ENCODE measurements around the gene PDZRN3. TPM values are rescaled to one million over a fixed set of nuclear protein-coding genes. Genes with fewer than 3 reads are reported as not detected.
A peak's percentile ranks its signal among the peaks of the same experiment; 100 is the strongest.
"Not testable (repeated sequence)": the region's sequence is repeated elsewhere in the genome, so short reads cannot be mapped to it uniquely, and the experiment has no call there.

PDZRN3 gene
- total RNA-seq, 2 donors from 2014 or later = 30.8 to 60.6 TPM

DNA sequence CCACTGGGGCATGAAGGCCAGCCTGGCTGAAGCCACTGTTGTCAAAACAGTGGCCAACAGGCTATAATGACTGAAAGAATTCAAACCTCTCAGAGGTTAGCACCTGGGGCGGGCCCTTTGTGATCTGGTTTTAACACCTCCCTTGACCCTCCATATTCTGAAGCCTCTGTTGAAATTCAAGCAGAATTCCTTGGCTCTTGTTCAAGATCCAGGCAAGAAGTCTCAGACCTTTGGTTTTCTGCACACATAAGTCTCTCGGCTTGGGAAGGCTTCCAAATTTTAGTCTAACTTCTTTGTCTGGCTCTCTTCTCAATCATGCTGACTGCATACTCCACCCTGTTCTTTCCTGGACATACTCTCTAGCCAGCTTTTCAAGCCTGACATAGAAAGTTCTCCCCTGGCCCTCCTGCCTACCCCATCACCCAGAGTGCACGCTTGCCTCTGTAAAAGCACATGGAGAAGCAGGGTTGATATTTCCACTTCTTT, 144.5 kb downstream of the PDZRN3 start:
- intact Hi-C loops (cut with DNase I) = no loop called here
- peak; percentile 60 to 65 for ATAC-seq
- no peak for DNase-seq

GRCh38 chr3:73479325-73479724, 145.4 kb downstream of the PDZRN3 start:
- ATAC-seq (no peak), DNase-seq (no peak)
- intact Hi-C loops (cut with DNase I) = no loop called here

DNA sequence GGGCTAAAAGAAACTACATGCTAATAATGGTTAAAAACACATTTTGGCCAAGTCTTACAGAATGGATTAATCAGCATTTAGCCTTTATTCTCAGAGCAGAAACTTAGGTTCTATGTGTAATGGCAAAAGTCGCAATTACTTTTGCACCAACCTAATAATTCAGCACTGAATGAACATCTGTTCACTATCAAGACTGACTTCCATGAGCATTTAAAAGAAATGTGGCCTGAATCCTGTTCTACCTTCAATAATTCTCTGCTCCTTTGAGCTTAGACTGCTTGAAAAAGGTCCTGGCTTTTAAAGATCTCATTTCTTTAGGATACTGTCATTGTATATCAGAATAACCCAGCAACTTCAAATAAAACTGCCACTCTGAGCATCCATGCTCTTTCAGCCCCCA, 145.9 kb downstream of the PDZRN3 start:
- no peak for DNase-seq
- intact Hi-C loops (cut with DNase I) = no loop called here
- ATAC-seq = no peak

GRCh38 chr3:73475717-73476116, 149.0 kb downstream of the PDZRN3 start:
- no peak for ATAC-seq
- intact Hi-C loops (cut with DNase I) = no loop called here
- no peak for DNase-seq

DNA sequence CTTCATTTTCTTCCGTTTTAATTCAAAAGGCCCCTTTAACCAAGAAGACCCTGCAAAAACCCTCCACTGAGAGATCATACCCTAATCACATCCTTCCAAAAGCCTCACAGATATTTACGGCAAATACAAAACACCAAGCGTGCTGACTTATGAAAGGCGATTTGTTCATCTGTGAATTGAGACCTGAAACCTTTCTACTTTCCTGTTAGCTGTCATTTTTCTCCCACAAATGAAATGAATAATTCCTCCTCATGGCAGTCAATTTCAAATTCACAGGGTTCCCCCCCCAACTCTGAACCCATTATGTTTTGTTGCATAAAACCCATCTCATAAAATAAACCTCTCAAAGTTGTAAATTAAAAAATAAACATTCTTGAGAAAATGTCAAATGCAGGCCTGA, 149.6 kb downstream of the PDZRN3 start:
- intact Hi-C loops (cut with DNase I) = no loop called here
- ATAC-seq (no peak), DNase-seq (no peak)

DNA sequence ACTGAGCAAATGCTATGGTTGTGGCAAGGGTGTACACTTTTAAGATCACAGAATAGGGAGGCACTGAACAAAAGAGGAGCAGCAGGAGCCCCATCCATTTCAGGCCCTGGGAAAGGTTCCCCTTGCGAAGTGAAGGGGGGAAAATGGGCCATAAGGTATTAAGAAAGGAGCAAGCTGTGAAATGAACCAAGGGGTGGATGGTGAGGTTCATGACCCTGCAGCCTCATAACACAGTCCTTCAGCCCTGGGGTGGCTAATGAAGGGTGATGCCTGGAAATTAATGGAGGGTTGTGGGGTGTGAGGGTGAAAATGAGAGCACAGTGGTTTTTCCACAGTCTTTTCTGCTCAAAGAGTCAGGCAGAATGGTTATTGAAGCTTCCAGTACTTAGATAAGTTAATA, 150.1 kb downstream of the PDZRN3 start:
- no peak for DNase-seq
- no peak for ATAC-seq
- intact Hi-C loops (cut with DNase I) = no loop called here

DNA sequence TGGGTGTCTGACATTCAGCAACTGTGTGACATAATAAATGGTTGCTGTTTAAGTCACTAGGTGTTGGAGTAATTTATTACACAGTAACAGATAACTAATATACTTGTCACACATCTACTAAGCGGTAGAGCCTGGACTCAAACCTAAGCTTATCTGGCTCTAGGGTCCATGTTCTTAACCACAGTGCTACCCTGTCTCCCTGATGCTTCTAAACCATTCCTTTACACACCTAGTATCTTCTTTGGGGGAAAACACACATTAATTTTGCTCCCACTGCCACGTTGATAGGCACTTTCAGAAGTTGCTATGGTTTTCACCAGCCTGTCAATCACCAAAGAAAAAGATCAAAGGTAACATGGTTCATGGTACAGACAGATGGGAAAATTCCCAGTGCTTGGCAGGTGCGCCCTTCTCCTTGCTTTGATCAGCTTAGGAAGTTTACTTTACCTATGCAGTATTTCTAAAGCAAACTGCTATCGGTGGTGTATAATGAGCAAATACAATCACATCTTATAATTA, 150.8 kb downstream of the PDZRN3 start:
- DNase-seq = no peak
- ATAC-seq = no peak
- intact Hi-C loops (cut with DNase I) = no loop called here

DNA sequence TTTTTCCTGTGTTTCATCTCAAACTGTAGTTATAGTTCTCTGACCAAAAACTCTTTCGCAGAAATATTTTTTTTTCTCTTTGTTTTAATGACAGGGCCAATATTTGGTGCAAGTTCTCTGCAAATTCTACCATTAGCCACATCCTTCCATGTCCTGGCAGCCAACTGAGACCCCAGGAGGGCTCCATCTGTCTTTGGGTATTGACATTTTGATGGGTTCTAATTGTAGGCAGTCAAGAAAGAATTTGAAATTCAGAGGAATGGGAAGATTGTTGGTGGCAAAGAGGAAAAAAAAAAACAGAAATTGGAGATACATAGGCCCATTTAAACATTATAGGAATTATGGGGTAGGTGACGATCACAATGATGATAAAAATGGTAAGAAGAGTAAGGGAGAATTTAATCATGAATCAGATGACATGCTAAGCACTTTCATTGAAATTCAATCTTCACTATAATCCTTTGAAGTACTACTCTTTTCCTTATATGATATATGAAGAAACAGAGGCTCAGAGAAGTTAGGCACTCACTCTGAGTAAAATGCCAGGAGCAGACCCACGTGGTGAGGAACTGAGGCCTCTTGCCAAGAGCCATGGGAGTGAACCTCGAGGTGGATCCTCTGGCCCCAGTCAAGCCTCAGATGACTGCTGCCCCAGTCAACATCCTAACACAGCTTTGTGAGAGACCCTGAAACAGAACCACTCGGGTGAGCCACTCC, 151.4 kb downstream of the PDZRN3 start:
- ATAC-seq (no peak), DNase-seq (no peak)
- intact Hi-C loops (cut with DNase I) = no loop called here

- ATAC-seq (peak in 1 of 2 donors; percentile 44), DNase-seq (no peak)
- intact Hi-C loops (cut with DNase I) = no loop called here
Observed at GRCh38 chr3:73471986-73472787, 152.6 kb downstream of the PDZRN3 start.

DNA sequence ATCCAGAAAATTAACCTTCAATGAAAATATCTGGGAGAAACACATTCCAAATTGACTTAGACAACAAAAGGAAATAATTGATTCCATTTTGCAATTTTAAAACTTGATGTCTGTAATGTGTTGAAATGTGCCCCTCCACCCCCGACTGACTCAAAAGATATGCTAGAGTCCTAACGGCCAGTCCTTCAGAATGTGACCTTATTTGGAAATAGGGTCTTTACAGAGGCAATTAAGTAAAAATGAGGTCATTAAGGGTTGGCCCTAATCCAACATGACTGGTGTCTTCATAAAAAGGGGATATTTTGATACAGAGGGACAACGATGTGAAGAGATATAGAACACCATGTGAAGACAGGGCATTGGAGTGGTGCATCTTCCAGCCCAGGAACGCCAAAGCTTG, 153.9 kb downstream of the PDZRN3 start:
- intact Hi-C loops (cut with DNase I) = no loop called here
- ATAC-seq = peak in 1 of 2 donors; percentile 12
- DNase-seq = no peak

- ATAC-seq = no peak
- DNase-seq = no peak
- intact Hi-C loops (cut with DNase I) = no loop called here
Observed at GRCh38 chr3:73469331-73469730, 155.4 kb downstream of the PDZRN3 start.

DNA sequence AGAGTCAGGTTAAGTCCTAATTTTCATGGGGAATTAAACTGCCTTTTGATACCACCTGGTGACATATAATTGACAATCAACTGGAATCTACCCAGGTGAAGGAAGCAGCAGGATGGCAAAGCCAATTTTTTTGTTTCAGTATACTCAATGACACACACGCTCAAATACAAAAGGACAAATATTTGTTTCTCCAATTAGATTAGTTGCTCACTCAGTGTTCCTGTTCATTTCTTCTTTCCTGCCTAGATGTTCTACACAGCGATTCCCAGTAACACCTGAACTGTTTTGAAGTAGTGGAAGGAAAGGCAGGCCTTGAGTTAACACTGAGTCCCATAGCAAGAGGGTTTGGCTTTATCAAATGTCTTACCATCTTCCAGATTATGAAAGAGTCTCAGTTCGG, 157.5 kb downstream of the PDZRN3 start:
- ATAC-seq = no peak
- intact Hi-C loops (cut with DNase I) = no loop called here
- no peak for DNase-seq

DNA sequence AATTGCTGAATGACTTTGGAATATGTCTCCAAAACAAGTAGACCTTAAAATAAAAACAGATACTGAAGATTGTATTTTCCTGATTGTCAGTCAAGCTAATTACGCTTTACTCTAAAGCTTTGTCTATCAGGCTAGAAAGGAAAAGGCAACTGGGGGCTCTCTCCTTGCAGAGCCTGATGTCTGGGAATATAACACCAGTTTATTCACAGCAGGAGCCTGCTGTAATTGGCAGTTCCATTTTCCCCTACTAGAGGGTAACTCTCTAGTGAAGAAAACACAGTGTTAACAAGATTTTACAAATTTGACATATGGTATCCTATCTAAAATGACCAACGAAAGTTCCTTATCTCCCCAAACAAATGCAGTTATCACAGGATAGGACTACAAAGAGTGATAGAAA, 158.8 kb downstream of the PDZRN3 start:
- intact Hi-C loops (cut with DNase I) = no loop called here
- DNase-seq (no peak), ATAC-seq (no peak)

DNA sequence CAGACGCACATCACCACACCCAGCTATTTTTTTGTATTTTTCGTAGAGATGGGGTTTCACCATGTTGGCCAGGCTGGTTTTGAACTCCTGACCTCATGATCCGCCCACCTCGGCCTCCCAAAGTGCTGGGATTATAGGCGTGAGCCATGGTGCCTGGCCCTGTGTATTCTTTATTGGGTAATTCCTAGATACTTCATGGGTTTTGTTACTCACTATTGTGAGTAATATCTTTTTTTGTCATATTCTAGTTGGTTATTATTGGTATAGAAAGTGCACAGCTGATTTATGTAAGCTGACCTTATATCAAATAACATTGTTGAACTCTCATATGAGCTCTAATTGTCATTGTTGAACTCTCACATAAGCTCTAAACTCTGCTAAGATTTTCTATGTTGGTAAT, 160.6 kb downstream of the PDZRN3 start:
- intact Hi-C loops (cut with DNase I); ATAC-seq; DNase-seq: not testable (repeated sequence)

- ATAC-seq = peak; percentile 78 to 81
- intact Hi-C loops (cut with DNase I) = no loop called here
- DNase-seq = peak; percentile 29
Observed at GRCh38 chr3:73461547-73461946, 163.2 kb downstream of the PDZRN3 start.

DNA sequence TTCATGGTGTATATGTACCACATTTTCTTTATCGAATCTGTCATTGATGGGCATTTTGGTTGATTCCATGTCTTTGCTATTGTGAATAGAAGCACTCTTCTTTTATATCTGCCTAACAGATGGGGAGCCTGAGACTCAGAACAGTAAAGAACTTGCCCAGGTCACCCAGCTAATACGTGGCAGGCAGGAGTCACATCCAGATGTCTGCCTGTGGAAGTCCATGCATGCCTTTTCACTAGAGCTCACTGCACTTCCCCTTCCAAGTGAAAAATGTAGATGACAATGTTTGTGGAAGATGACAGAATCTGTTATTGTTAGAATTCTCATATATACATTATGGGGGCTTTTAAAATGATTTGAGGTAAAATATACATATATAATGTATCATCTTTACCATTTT, 165.0 kb downstream of the PDZRN3 start:
- DNase-seq = no peak
- intact Hi-C loops (cut with DNase I) = loop anchor here in 1 of 2 donors (5.0 kb wide), 1 partner anchor 43 kb away; no protein-coding TSS in a partner anchor
- no peak for ATAC-seq

DNA sequence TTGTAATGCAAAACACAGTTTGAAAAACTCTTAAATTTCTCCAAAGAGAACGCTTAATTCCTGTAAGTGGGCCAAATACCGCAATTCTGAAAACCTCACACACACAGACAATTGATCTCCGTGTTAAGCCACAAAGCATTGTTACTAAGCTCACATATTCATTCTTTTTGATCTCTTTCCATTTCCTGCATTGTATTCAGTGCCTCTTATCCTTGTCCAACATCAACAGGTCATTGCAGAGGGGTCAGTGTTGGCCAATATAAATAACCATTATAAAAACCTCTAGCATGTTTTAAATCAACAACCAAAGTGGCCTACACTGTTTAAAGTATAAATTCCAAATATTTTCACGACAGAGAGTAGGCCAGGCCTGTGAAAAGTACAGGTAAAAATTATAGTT, 171.1 kb downstream of the PDZRN3 start:
- DNase-seq = no peak
- intact Hi-C loops (cut with DNase I) = no loop called here
- no peak for ATAC-seq

- ATAC-seq (no peak), DNase-seq (no peak)
- intact Hi-C loops (cut with DNase I) = no loop called here
Observed at GRCh38 chr3:73452729-73453128, 172.0 kb downstream of the PDZRN3 start.

DNA sequence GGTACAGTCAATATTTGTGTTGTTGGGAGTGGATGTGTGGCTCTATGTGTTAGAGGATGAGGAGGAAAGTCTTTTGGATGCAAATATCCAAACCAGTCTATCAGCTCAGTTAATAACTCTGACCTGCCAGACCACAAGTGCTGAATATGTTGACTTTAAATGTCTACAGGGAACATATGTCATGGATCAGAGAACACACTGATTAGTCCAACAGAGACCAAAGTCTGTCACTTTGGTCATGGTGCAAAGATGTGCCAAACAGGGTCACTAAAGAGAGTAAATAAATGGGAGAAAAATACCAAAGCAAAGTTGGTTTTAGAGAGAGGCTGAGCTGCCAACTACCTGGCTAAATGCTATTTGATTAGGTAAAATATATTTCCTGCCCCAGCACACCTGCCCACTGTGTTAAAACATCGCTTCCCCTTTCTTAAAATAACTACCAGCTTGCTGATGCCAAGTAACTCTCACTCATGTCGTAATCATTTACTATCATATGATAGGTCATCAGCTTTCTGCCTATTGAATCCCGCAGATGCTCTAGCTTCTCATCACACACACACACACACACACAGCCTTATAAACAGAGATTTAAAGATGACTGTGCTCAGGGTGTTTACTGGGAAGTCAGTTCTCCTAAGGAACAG, 173.3 kb downstream of the PDZRN3 start:
- DNase-seq = no peak
- intact Hi-C loops (cut with DNase I) = no loop called here
- ATAC-seq = no peak

DNA sequence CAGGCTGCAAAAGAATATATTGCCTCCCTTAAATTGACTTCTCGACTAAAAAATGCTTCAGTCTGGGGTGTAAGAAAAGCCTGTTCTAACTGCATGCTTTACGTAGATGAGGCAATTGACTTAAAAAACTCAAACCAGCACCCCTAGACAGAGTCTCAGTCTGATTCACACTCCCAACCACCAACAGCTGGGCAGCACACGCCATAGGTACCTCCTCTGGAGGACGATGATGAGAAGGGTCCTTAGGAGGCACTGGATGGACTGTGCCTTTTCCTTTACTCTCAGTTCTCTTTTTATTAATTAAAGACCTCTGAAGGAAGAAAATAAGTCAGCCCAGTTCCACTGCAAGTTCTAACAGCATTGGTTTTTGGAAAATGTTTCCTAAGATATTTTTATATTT, 175.0 kb downstream of the PDZRN3 start:
- DNase-seq = no peak
- intact Hi-C loops (cut with DNase I) = no loop called here
- no peak for ATAC-seq

All from left cardiac atrium (tissue), 4 donors.